ENCODE data around the gene NDEL1. TPM values are rescaled to one million over a fixed set of nuclear protein-coding genes. Genes with fewer than 3 reads are reported as not detected.
"Not testable (repeated sequence)": the region's sequence is repeated elsewhere in the genome, so short reads cannot be mapped to it uniquely, and the experiment has no call there.

Gene NDEL1
- total RNA-seq, 1 donor from 2014 or later, result 43.5 TPM

GRCh38 chr17:8392674-8393469 lies 42.8 kb upstream of the NDEL1 start:
- no peak for TF ChIP-seq CTCF (IDR thresholded peaks at IDR 0.05; ENCODE audit: insufficient read depth, low read length, poor library complexity, severe bottlenecking)

GRCh38 chr17:8393470-8394231 lies 42.0 kb upstream of the NDEL1 start:
- no peak overlapping the region for H3K4me3 ChIP-seq (ENCODE audit: low read depth, low read length)
- no peak for TF ChIP-seq CTCF (IDR thresholded peaks at IDR 0.05; ENCODE audit: insufficient read depth, low read length, poor library complexity, severe bottlenecking)
- peaks cover 6% of the 10 kb centered on the region for H3K27me3 ChIP-seq (ENCODE audit: control insufficient read depth, insufficient read depth, low read length)
- no peaks in the 10 kb centered on the region for H3K36me3 ChIP-seq (ENCODE audit: control insufficient read depth, insufficient read depth, low read length)
- DNase-seq (ENCODE audit: low read depth), result no peak

More at GRCh38 chr17:8392674-8393469, 42.8 kb upstream of the NDEL1 start:
- Histone ChIP-seq H3K4me3 (ENCODE audit: low read depth, low read length) (no peak overlapping the region), H3K27me3 (ENCODE audit: control insufficient read depth, insufficient read depth, low read length) (peaks cover 4% of the 10 kb centered on the region), H3K36me3 (ENCODE audit: control insufficient read depth, insufficient read depth, low read length) (no peaks in the 10 kb centered on the region)
- DNase-seq (ENCODE audit: low read depth), result no peak

- not testable (repeated sequence) for H3K36me3 ChIP-seq (ENCODE audit: control insufficient read depth, insufficient read depth, low read length); H3K27me3 ChIP-seq (ENCODE audit: control insufficient read depth, insufficient read depth, low read length); DNase-seq (ENCODE audit: low read depth); H3K4me3 ChIP-seq (ENCODE audit: low read depth, low read length)
Observed at GRCh38 chr17:8394497-8394896, 41.2 kb upstream of the NDEL1 start.

- peaks cover 6% of the 10 kb centered on the region for H3K27me3 ChIP-seq (ENCODE audit: control insufficient read depth, insufficient read depth, low read length)
- no peak within 1 kb of the TSS for H3K4me3 ChIP-seq (ENCODE audit: low read depth, low read length)
- no peaks in the 10 kb centered on the region for H3K36me3 ChIP-seq (ENCODE audit: control insufficient read depth, insufficient read depth, low read length)
- DNase-seq (ENCODE audit: low read depth), result no peak
- no peak for TF ChIP-seq CTCF (IDR thresholded peaks at IDR 0.05; ENCODE audit: insufficient read depth, low read length, poor library complexity, severe bottlenecking)
Observed at GRCh38 chr17:8397636-8398035, 38.0 kb upstream of the NDEL1 start, which contains the start of gene RNF222. TSS of gene RNF222 (minus strand) at chr17:8397827. CDS start at chr17:8393461, 4,366 bp downstream.

GRCh38 chr17:8398980-8399379 lies 36.7 kb upstream of the NDEL1 start:
- Histone ChIP-seq H3K27me3 (ENCODE audit: control insufficient read depth, insufficient read depth, low read length) (peaks cover 6% of the 10 kb centered on the region), H3K4me3 (ENCODE audit: low read depth, low read length) (no peak overlapping the region), H3K36me3 (ENCODE audit: control insufficient read depth, insufficient read depth, low read length) (no peaks in the 10 kb centered on the region)
- no peak for DNase-seq (ENCODE audit: low read depth)
- TF ChIP-seq CTCF (IDR thresholded peaks at IDR 0.05; ENCODE audit: insufficient read depth, low read length, poor library complexity, severe bottlenecking), result no peak

- Histone ChIP-seq H3K27me3 (ENCODE audit: control insufficient read depth, insufficient read depth, low read length) (peaks cover 6% of the 10 kb centered on the region), H3K36me3 (ENCODE audit: control insufficient read depth, insufficient read depth, low read length) (no peaks in the 10 kb centered on the region), H3K4me3 (ENCODE audit: low read depth, low read length) (no peak overlapping the region)
- DNase-seq (ENCODE audit: low read depth), result no peak
- TF ChIP-seq CTCF (IDR thresholded peaks at IDR 0.05; ENCODE audit: insufficient read depth, low read length, poor library complexity, severe bottlenecking), result no peak
Observed at GRCh38 chr17:8401107-8401506, 34.6 kb upstream of the NDEL1 start.

Data from kidney epithelial cell (primary cell).